H9 (cell line): Measurements from ENCODE around the gene HGF. TPM values are rescaled to one million over a fixed set of nuclear protein-coding genes. Genes with fewer than 3 reads are reported as not detected.

Source experiments
- DNase-seq: peaks from one replicate; pipeline ENCODE4 v3.0.0-alpha.2; 2017
- H2AFZ ChIP-seq: one replicate; pipeline ENCODE4 v1.6.1; 2013; ENCODE audit warnings: mild to moderate bottlenecking, low read length, control low read depth, moderate library complexity
- H2AK5ac ChIP-seq: 2 replicates; pipeline ENCODE4 v1.6.1; 2013; ENCODE audit warnings: low read length, control low read depth, mixed read lengths; ENCODE audit not compliant: insufficient read length
- H2BK120ac ChIP-seq: one replicate; pipeline ENCODE4 v1.6.1; 2013; ENCODE audit warnings: low read depth, mild to moderate bottlenecking, low read length, control low read depth, inconsistent platforms; ENCODE audit not compliant: poor library complexity, severe bottlenecking
- H2BK12ac ChIP-seq: 2 replicates; pipeline ENCODE4 v1.6.1; 2013; ENCODE audit warnings: low read length, control low read depth, mixed read lengths, low read depth; ENCODE audit not compliant: insufficient read length
- H2BK15ac ChIP-seq: 2 replicates; pipeline ENCODE4 v1.6.1; 2013; ENCODE audit warnings: low read depth, low read length, control low read depth
- H2BK20ac ChIP-seq: one replicate; pipeline ENCODE4 v1.6.1; 2013; ENCODE audit warnings: low read depth, mild to moderate bottlenecking, low read length, control low read depth, inconsistent platforms; ENCODE audit not compliant: poor library complexity, severe bottlenecking
- H2BK5ac ChIP-seq: 2 replicates; pipeline ENCODE4 v1.6.1; 2013; ENCODE audit warnings: low read length, control low read depth, mixed read lengths; ENCODE audit not compliant: insufficient read length
- H3K14ac ChIP-seq: 2 replicates; pipeline ENCODE4 v1.6.1; 2013; ENCODE audit warnings: low read length, control low read depth; ENCODE audit not compliant: insufficient read depth
- H3K18ac ChIP-seq: 2 replicates; pipeline ENCODE4 v1.6.1; 2013; ENCODE audit warnings: low read depth, mild to moderate bottlenecking, mixed read lengths, low read length, control low read depth; ENCODE audit not compliant: insufficient read length
- H3K23ac ChIP-seq: 2 replicates; pipeline ENCODE4 v1.6.1; 2013; ENCODE audit warnings: low read length, control low read depth, mixed read lengths, low read depth; ENCODE audit not compliant: insufficient read length
- H3K23me2 ChIP-seq: 2 replicates; pipeline ENCODE4 v1.6.1; 2013; ENCODE audit warnings: low read depth, mild to moderate bottlenecking, mixed read lengths, low read length, control low read depth; ENCODE audit not compliant: insufficient read length, poor library complexity, severe bottlenecking
- H3K27ac ChIP-seq: 2 replicates; pipeline ENCODE4 v1.5.1; 2013; ENCODE audit warnings: low read length, control low read depth, mixed read lengths, low read depth; ENCODE audit not compliant: insufficient read length
- H3K27me3 ChIP-seq: 2 replicates; pipeline ENCODE4 v1.6.1; 2013; ENCODE audit warnings: low read length, control low read depth, inconsistent platforms; ENCODE audit not compliant: insufficient read depth
- H3K4ac ChIP-seq: 2 replicates; pipeline ENCODE4 v1.6.1; 2013; ENCODE audit warnings: low read depth, mild to moderate bottlenecking, control low read depth, inconsistent platforms, low read length, moderate library complexity
- H3K4me1 ChIP-seq: 2 replicates; pipeline ENCODE4 v1.6.1; 2013; ENCODE audit warnings: low read length, control low read depth, inconsistent platforms; ENCODE audit not compliant: insufficient read depth
- H3K4me2 ChIP-seq: 2 replicates; pipeline ENCODE4 v1.6.1; 2013; ENCODE audit warnings: low read length, control low read depth, mixed read lengths; ENCODE audit not compliant: insufficient read length, insufficient read depth
- H3K56ac ChIP-seq: 2 replicates; pipeline ENCODE4 v1.6.1; 2013; ENCODE audit warnings: low read depth, mild to moderate bottlenecking, mixed read lengths, low read length, control low read depth; ENCODE audit not compliant: insufficient read length
- H3K79me1 ChIP-seq: 2 replicates; pipeline ENCODE4 v1.6.1; 2013; ENCODE audit warnings: low read depth, mild to moderate bottlenecking, moderate library complexity, low read length, control low read depth, inconsistent platforms; ENCODE audit not compliant: insufficient read depth, poor library complexity, severe bottlenecking
- H3K79me2 ChIP-seq: 2 replicates; pipeline ENCODE4 v1.6.1; 2013; ENCODE audit warnings: low read length, control low read depth, inconsistent platforms; ENCODE audit not compliant: insufficient read depth
- H3K9ac ChIP-seq: 2 replicates; pipeline ENCODE4 v1.6.1; 2013; ENCODE audit warnings: low read length, control low read depth, mixed read lengths; ENCODE audit not compliant: insufficient read length; ENCODE audit errors: extremely low read depth
- H3K9me3 ChIP-seq: one replicate; pipeline ENCODE4 v1.6.1; 2013; ENCODE audit warnings: low read depth, low read length, inconsistent platforms; ENCODE audit not compliant: control insufficient read depth
- H3T11ph ChIP-seq: one replicate; pipeline ENCODE4 v1.6.1; 2013; ENCODE audit warnings: mild to moderate bottlenecking, low read length, control low read depth, inconsistent platforms
- H4K20me1 ChIP-seq: one replicate; pipeline ENCODE4 v1.6.1; 2013; ENCODE audit not compliant: control insufficient read depth, insufficient read length, insufficient read depth
- H4K5ac ChIP-seq: 2 replicates; pipeline ENCODE4 v1.6.1; 2013; ENCODE audit warnings: low read depth, mild to moderate bottlenecking, mixed read lengths, low read length, control low read depth; ENCODE audit not compliant: insufficient read length
- H4K8ac ChIP-seq: replicated peaks from 2 replicates; pipeline ENCODE4 v1.6.1; 2013; ENCODE audit warnings: low read length, control low read depth, mixed read lengths, low read depth; ENCODE audit not compliant: insufficient read length
- H4K91ac ChIP-seq: 2 replicates; pipeline ENCODE4 v1.6.1; 2013; ENCODE audit warnings: low read depth, mild to moderate bottlenecking, moderate library complexity, mixed read lengths, low read length, control low read depth; ENCODE audit not compliant: insufficient read length
- H3K27ac Mint-ChIP-seq, 3 experiments: 2 replicates in 2 of 3; 3 replicates in 1 of 3; pipeline ENCODE4 v1.8.0; 2020 to 2021; ENCODE audit warnings: mixed read lengths in 3 of 3, mild to moderate bottlenecking in 1 of 3, moderate library complexity in 1 of 3
- H3K27me3 Mint-ChIP-seq: 2 replicates; pipeline ENCODE4 v1.8.0; 2021; ENCODE audit warnings: low read depth, mild to moderate bottlenecking, moderate library complexity, mixed read lengths
- H3K36me3 Mint-ChIP-seq, 3 experiments: 2 replicates in 2 of 3; 3 replicates in 1 of 3; pipeline ENCODE4 v1.8.0; 2020 to 2021; ENCODE audit warnings: low read depth in 3 of 3, mixed read lengths in 3 of 3; ENCODE audit not compliant: insufficient read depth in 1 of 3
- H3K4me1 Mint-ChIP-seq, 2 experiments: 2 replicates each; pipeline ENCODE4 v1.8.0; 2020; ENCODE audit warnings: mixed read lengths in 2 of 2
- H3K4me3 Mint-ChIP-seq, 2 experiments: 2 replicates in 1 of 2; 3 replicates in 1 of 2; pipeline ENCODE4 v1.8.0; 2020 to 2021; ENCODE audit warnings: mild to moderate bottlenecking in 2 of 2, mixed read lengths in 2 of 2, moderate library complexity in 1 of 2
- H3K9me3 Mint-ChIP-seq, 2 experiments: 2 replicates in 1 of 2; 3 replicates in 1 of 2; pipeline ENCODE4 v1.8.0; 2020; ENCODE audit warnings: mild to moderate bottlenecking in 2 of 2, mixed read lengths in 2 of 2, moderate library complexity in 1 of 2
- CTCF ChIP-seq: fragments of 200-600 bp; sonication (generic); conservative IDR thresholded peaks from 3 replicates; pipeline ENCODE4 v1.8.0; 2021; ENCODE audit warnings: antibody characterized with exemption, mild to moderate bottlenecking
- WGBS: extraction: QIAGEN DNeasy Blood & Tissue Kit; methylation state at CpG from one replicate; pipeline ENCODE4 v1.1.7; 2013; ENCODE audit warnings: missing lambda C conversion rate, low lambda C conversion rate, mixed read lengths; ENCODE audit not compliant: insufficient read length; ENCODE audit errors: extremely low coverage; 5-methylcytosine and 5-hydroxymethylcytosine counted together
- total RNA-seq: library from RNA; stranded (reverse); gene quantifications from 2 replicates; pipeline ENCODE4 v1.2.1, GENCODE V29; 2021

Gene HGF
- total RNA-seq, 1 experiment from 2014 or later, result 0.15 TPM

GRCh38 chr7:81662531-81662930, 107.3 kb downstream of the HGF start:
- no CpG with 5 or more reads among the region's 1 CpG for whole genome bisulfite sequencing
- Histone ChIP-seq H2AFZ (no peak overlapping the region), H3K23ac (no peak overlapping the region), H3K27me3 (no peaks in the 10 kb centered on the region), H4K91ac (no peak overlapping the region), H2BK5ac (no peak overlapping the region), H3K14ac (no peak overlapping the region), H3K56ac (no peak overlapping the region), H3K4me1 (no peaks in the 10 kb centered on the region; the same call in 1 of the 2 replicates), H3K4ac (no peak overlapping the region), H2AK5ac (no peak overlapping the region), H2BK15ac (no peak overlapping the region), H3K9ac (no peak overlapping the region), H3K79me1 (no peaks in the 10 kb centered on the region), H2BK120ac (no peak overlapping the region), H3K27ac (no peak overlapping the region), H2BK12ac (no peak overlapping the region), H4K8ac (no peak overlapping the region), H3K9me3 (no peaks in the 10 kb centered on the region), H3K23me2 (no peaks in the 10 kb centered on the region), H3K4me2 (no peak overlapping the region), H3T11ph (no peak overlapping the region), H4K5ac (no peak overlapping the region), H4K20me1 (no peaks in the 10 kb centered on the region), H3K18ac (no peak overlapping the region), H3K79me2 (no peaks in the 10 kb centered on the region), H2BK20ac (no peak overlapping the region)
- no peak overlapping the region for H3K27ac Mint-ChIP-seq
- H3K9me3 Mint-ChIP-seq, result no peaks in the 10 kb centered on the region
- TF ChIP-seq CTCF, result no peak
- peaks cover 47 to 49% of the 10 kb centered on the region in 2 experiments for H3K4me1 Mint-ChIP-seq
- no peaks in the 10 kb centered on the region for H3K27me3 Mint-ChIP-seq
- no peak for DNase-seq
- H3K36me3 Mint-ChIP-seq, result no peaks in the 10 kb centered on the region; a peak in 2 of 7 replicates
- no peak overlapping the region for H3K4me3 Mint-ChIP-seq
